WERI-Rb-1 (cell line): Measurements from ENCODE around the gene PAFAH2.
A peak's percentile ranks its signal among the peaks of the same experiment; 100 is the strongest.
"Not testable (repeated sequence)": the region's sequence is repeated elsewhere in the genome, so short reads cannot be mapped to it uniquely, and the experiment has no call there.

Experiments used
- DNase-seq: peaks from one replicate; pipeline ENCODE4 v3.0.0-alpha.2; 2020
- H3K27ac ChIP-seq: fragments of 250-450 bp; sonication (Bioruptor Pico); 2 replicates; pipeline ENCODE4 v1.5.1; 2020; ENCODE audit warnings: mild to moderate bottlenecking, moderate library complexity
- H3K27me3 ChIP-seq: fragments of 250-450 bp; sonication (Bioruptor Pico); 2 replicates; pipeline ENCODE4 v1.5.1; 2021; ENCODE audit warnings: mild to moderate bottlenecking, low read depth, moderate library complexity; ENCODE audit not compliant: insufficient read depth, severe bottlenecking
- H3K36me3 ChIP-seq: fragments of 250-450 bp; sonication (Bioruptor Pico); 2 replicates; pipeline ENCODE4 v1.5.1; 2020; ENCODE audit warnings: mild to moderate bottlenecking, moderate library complexity
- H3K4me3 ChIP-seq: 2 replicates; pipeline ENCODE4 v1.5.1; 2011; ENCODE audit warnings: low read depth, mild to moderate bottlenecking, control low read depth, low read length
- H3K9me3 ChIP-seq: fragments of 250-450 bp; sonication (Bioruptor Pico); 2 replicates; pipeline ENCODE4 v1.5.1; 2021; ENCODE audit warnings: mild to moderate bottlenecking, moderate library complexity; ENCODE audit not compliant: severe bottlenecking
- CTCF ChIP-seq: IDR thresholded peaks from 2 replicates; pipeline ENCODE4 v1.5.1; 2011; ENCODE audit warnings: low read depth, mild to moderate bottlenecking, control low read depth, inconsistent platforms, low read length

Gene PAFAH2

DNA sequence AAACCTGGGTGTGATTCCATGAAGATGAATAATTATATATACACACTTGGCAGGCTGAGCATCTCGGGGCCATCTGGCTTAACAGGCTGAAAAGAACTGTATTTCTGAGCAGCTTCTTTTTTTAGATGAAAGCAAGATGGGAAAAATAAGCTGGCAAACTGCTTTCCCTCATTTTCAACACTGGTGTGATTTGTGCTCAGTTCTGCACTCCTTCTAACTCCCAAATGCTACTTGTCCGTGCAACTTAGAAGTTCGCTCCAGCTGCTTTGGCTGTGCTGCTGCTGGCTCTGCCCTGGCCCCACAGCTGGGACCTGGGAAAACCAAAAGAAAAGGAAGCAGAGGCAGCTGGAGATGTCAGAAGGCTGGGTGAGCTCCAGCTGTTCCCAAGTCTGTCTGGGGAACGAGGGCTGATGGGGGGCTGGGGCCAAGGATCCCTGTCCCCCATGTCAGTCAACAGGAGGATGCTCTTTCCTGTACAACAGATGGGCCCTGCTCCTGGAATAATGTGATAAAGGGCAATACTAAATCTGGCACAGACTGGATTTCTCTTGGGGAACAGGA is 44.9 kb downstream of the PAFAH2 start:
- Histone ChIP-seq H3K4me3 (0 out of 2 replicates have a peak overlapping the region, but pooled peaks have one; percentile 13), H3K36me3 (no peaks in the 10 kb centered on the region), H3K27ac (peak overlapping the region; percentile 85), H3K9me3 (peaks cover 7% of the 10 kb centered on the region), H3K27me3 (no peaks in the 10 kb centered on the region)
- no peak for TF ChIP-seq CTCF
- DNase-seq, result peak; percentile 92

- peaks cover 16% of the 10 kb centered on the region for H3K9me3 ChIP-seq
- DNase-seq, result no peak
- H3K27ac ChIP-seq, result no peak overlapping the region
- H3K36me3 ChIP-seq, result no peaks in the 10 kb centered on the region
- H3K27me3 ChIP-seq, result no peaks in the 10 kb centered on the region
- TF ChIP-seq CTCF, result no peak
- H3K4me3 ChIP-seq, result no peak overlapping the region
Observed at GRCh38 chr1:25948641-25949040, 49.2 kb downstream of the PAFAH2 start.

- H3K9me3 ChIP-seq, result peaks cover 19% of the 10 kb centered on the region
- H3K27ac ChIP-seq, result no peak overlapping the region
- TF ChIP-seq CTCF, result no peak
- no peak for DNase-seq
- H3K4me3 ChIP-seq, result no peak overlapping the region
- H3K27me3 ChIP-seq, result no peaks in the 10 kb centered on the region
- no peaks in the 10 kb centered on the region for H3K36me3 ChIP-seq
Observed at GRCh38 chr1:25947027-25947426, 50.8 kb downstream of the PAFAH2 start.

DNA sequence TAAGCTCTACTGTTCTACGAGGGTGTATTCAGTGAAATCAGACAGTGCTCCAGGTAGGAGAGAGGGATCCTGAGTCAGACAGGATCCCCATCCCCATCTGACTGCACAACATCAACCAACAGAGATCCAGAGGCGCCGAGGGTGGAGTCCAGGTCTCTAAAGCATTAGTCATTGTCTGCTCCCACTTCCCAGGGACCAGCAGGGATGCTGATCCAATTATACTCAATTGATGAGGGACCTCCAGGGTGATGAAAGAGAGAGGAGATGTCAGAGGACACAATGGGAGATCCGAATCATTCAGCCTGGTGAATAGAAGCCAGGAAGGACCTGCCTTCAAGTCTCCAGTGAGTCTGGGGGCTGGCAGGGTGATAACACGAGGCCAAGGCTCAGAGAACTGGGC is 52.1 kb downstream of the PAFAH2 start:
- no peak overlapping the region for H3K27ac ChIP-seq
- peaks cover 19% of the 10 kb centered on the region for H3K9me3 ChIP-seq
- DNase-seq, result no peak
- no peaks in the 10 kb centered on the region for H3K36me3 ChIP-seq
- H3K4me3 ChIP-seq, result no peak overlapping the region
- TF ChIP-seq CTCF, result no peak
- no peaks in the 10 kb centered on the region for H3K27me3 ChIP-seq

DNA sequence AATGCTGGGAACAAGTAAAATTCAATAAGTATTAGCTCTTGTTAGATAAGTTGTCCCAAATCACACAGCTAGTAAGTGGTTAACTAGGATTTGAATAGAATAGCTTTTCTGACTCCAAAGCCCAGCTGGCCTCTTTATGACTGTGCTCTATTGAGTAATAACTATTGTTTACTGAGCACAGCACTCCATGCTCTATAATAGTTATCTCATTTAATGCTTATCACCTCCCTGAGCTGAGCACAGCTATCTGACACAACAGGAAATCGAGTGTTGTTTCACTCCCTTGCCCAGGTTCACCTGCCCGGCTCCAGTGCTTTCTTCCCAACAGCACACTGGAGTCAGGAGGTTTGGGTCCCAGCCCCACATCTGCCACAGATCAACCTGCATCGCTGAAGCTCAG is 52.9 kb downstream of the PAFAH2 start:
- no peak for TF ChIP-seq CTCF
- DNase-seq, result no peak
- H3K4me3 ChIP-seq, result no peak overlapping the region
- no peak overlapping the region for H3K27ac ChIP-seq
- H3K9me3 ChIP-seq, result peaks cover 19% of the 10 kb centered on the region
- H3K27me3 ChIP-seq, result no peaks in the 10 kb centered on the region
- H3K36me3 ChIP-seq, result no peaks in the 10 kb centered on the region

DNA sequence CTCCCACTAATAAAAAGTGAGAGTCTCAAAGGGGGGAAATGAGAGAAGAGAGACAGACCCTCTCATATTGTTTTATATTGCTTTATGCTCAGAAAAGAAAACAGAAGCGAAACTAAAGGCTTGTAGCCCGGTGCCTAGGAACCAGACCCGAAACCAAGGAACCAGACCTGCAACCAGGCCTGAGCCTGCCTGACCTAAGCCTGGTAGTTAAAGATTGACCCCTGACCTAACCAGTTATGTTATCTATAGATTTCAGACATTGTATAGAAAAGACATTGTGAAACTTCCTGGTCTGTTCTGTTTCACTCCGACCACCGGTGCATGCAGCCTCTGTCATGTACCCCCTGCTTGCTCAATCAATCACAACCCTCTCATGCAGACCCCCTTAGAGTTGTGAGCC is 54.4 kb downstream of the PAFAH2 start:
- peaks cover 16% of the 10 kb centered on the region for H3K9me3 ChIP-seq
- H3K27me3 ChIP-seq, H3K36me3 ChIP-seq, H3K4me3 ChIP-seq, H3K27ac ChIP-seq, DNase-seq: not testable (repeated sequence)
